IMR-90 (cell line): ENCODE data around the gene UBL3. TPM values are rescaled to one million over a fixed set of nuclear protein-coding genes. Genes with fewer than 3 reads are reported as not detected.

Experiments
- microRNA-seq, 2 experiments: library from miRNA; stranded (forward) in 1 of 2; unstranded in 1 of 2; fragments of 10-50 nt in 1 of 2; fragments of <30 nt in 1 of 2; gene quantifications in 1 of 2; microRNA quantifications in 1 of 2; one replicate each; pipeline versions ENCODE3 to v1.1.0; 2013 to 2020; ENCODE audit not compliant: insufficient read depth in 1 of 2, insufficient read length in 1 of 2, unreplicated experiment in 1 of 2
- polyA plus RNA-seq, 3 experiments: library from polyadenylated mRNA; depleted of rRNA; stranded (reverse); fragments of >200 nt; gene quantifications; 2 replicates each; pipeline ENCODE4 v1.2.3, GENCODE V29; 2012; ENCODE audit warnings: low replicate concordance in 1 of 3
- small RNA-seq, 5 experiments: library from RNA; depleted of rRNA; stranded (forward); fragments of <200 nt; gene quantifications; one replicate each; pipeline ENCODE3, GENCODE V24; 2012
- total RNA-seq: library from RNA; depleted of rRNA; stranded (reverse); fragments of >200 nt; gene quantifications from 2 replicates; pipeline ENCODE4 v1.2.3, GENCODE V29; 2012

UBL3 gene
- total and polyA plus RNA-seq, 2 of the 4 experiments (the other 2 are of a cell fraction): 16.0 to 19.9 TPM

Small RNA genes within 50 kb of the gene (microRNA-seq; reads per million reads assigned to microRNA genes)
- gene RF00017 (ENCODE audit: insufficient read depth, insufficient read length) (not detected), gene TIMM8BP1 (ENCODE audit: insufficient read depth, insufficient read length) (not detected)

Small RNA genes within 50 kb of the gene (small RNA-seq; reads per million reads assigned to genes)
- gene RF00017 (0 reads per million in 5 experiments), gene TIMM8BP1 (0 reads per million in 5 experiments)
